A673 (cell line): ENCODE results near the gene PARN. TPM values are rescaled to one million over a fixed set of nuclear protein-coding genes. Genes with fewer than 3 reads are reported as not detected.

Source experiments
- BruUV-seq: library from RNA; stranded (reverse); fragments of 400-500 nt; replicated peaks from 2 replicates; lab custom pipeline; 2021; lab: Mats Ljungman, UMichigan
- CTCF ChIA-PET: fragments of 300-600 bp; sonication (Branson Sonifier 250); formaldehyde crosslinking; loops from one replicate; lab custom pipeline; 2022; ENCODE audit warnings: antibody characterized with exemption; lab: Charles Lee
- POLR2A ChIA-PET: fragments of 300-600 bp; sonication (Branson Sonifier 250); formaldehyde crosslinking; loops from one replicate; lab custom pipeline; 2022; ENCODE audit warnings: antibody characterized with exemption; ENCODE audit not compliant: low non-redundant PET; lab: Charles Lee
- DNase-seq: peaks from one replicate; pipeline ENCODE4 v3.0.0-alpha.2; 2015; ENCODE audit warnings: low spot score
- H3K27ac ChIP-seq: fragments of 200-600 bp; sonication (generic); 2 replicates; pipeline ENCODE4 v1.5.1; 2016; ENCODE audit warnings: mixed run types, low read depth, mild to moderate bottlenecking, mixed read lengths, antibody characterized with exemption, low read length; ENCODE audit not compliant: poor library complexity, severe bottlenecking
- H3K27me3 ChIP-seq: fragments of 200-600 bp; sonication (generic); replicated peaks from 2 replicates; pipeline ENCODE4 v1.6.1; 2017; ENCODE audit warnings: mixed run types, low read depth, mild to moderate bottlenecking, mixed read lengths, antibody characterized with exemption, low read length; ENCODE audit not compliant: insufficient read depth, poor library complexity
- H3K36me3 ChIP-seq: fragments of 200-600 bp; sonication (generic); 2 replicates; pipeline ENCODE4 v1.6.1; 2016; ENCODE audit warnings: mixed run types, mild to moderate bottlenecking, mixed read lengths, antibody characterized with exemption, low read length; ENCODE audit not compliant: insufficient read depth, poor library complexity, severe bottlenecking
- H3K4me1 ChIP-seq: fragments of 200-600 bp; sonication (generic); 2 replicates; pipeline ENCODE4 v1.6.1; 2017; ENCODE audit warnings: mixed run types, mild to moderate bottlenecking, mixed read lengths, antibody characterized with exemption, low read length; ENCODE audit not compliant: insufficient read depth, poor library complexity, severe bottlenecking
- H3K4me3 ChIP-seq: fragments of 200-600 bp; sonication (generic); 2 replicates; pipeline ENCODE4 v1.5.1; 2016; ENCODE audit warnings: low read depth, mixed run types, mild to moderate bottlenecking, mixed read lengths, low read length; ENCODE audit not compliant: poor library complexity, severe bottlenecking
- H3K9me3 ChIP-seq: fragments of 200-600 bp; sonication (generic); 2 replicates; pipeline ENCODE4 v1.6.1; 2016; ENCODE audit warnings: mixed run types, low read depth, mild to moderate bottlenecking, mixed read lengths, antibody characterized with exemption, low read length; ENCODE audit not compliant: poor library complexity, severe bottlenecking
- EZH2 ChIP-seq: fragments of 200-600 bp; sonication (generic); IDR thresholded peaks from 2 replicates; pipeline ENCODE4 v1.6.1; 2017; ENCODE audit warnings: borderline replicate concordance, low read depth, mild to moderate bottlenecking, mixed read lengths, antibody characterized with exemption, low read length; ENCODE audit not compliant: poor library complexity, severe bottlenecking
- intact Hi-C: fragments of 100-400 bp; cut with micrococcal nuclease; formaldehyde crosslinking; loops from one replicate; pipeline ENCODE4 v1.10.0; 2022; ENCODE audit not compliant: unreplicated experiment
- total RNA-seq: library from RNA; stranded (reverse); gene quantifications from 2 replicates; pipeline ENCODE4 v1.2.3, GENCODE V29; 2021
- TF ChIP-seq, protein P1 (sequence below): fragments of 300-800, 200-600 bp; sonication (generic); conservative IDR thresholded peaks from 2 replicates; pipeline ENCODE4 v1.5.1; 2017; ENCODE audit warnings: low read depth, mild to moderate bottlenecking, antibody characterized with exemption, low read length, moderate library complexity, mixed read lengths

Gene PARN
- total RNA-seq, 1 experiment from 2014 or later = 37.5 TPM

DNA sequence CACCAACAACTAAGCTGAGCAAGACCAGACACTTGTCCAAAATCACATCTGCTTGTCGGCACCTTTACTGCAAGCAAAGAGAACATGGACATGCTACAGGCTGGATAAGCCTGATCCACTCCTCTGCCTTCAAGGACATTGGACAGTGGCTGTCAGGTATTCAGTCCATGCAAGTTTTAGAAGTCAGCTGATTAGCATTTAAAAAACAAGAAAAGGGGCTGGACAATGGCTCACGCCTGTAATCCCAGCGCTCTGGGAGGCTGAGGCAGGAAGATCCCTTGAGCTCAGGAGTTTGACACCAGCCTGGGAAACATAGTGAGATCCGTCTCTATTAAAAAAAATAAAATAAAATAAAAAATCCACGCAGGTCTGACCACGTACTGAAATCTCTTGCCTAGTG lies 20.3 kb downstream of the PARN start:
- DNase-seq = no peak
- H3K36me3 ChIP-seq = peaks cover 70% of the 10 kb centered on the region

DNA sequence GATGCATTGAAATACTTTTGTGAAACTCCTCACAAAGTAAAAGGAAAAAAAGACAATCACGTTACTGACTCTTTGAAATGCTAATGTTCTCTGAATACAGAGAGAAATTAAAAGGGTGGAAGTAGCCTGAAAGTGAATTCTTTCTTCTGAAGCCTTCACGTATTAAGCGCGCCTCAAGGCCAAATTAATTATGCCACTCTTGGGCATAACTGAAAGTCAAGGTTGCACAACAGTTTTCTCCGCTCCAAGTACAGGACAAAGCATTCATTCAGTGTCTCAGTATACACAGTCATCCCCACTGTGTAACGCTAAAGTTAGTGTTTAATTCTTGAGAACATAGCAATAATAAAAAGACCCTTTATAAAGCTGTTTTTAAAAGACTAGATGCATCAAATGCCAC lies 21.5 kb downstream of the PARN start:
- intact Hi-C loops = no loop called here
- H3K4me1 ChIP-seq = peaks cover 14% of the 10 kb centered on the region
- no TSS peak for BruUV-seq
- no peak overlapping the region for H3K4me3 ChIP-seq
- TF ChIP-seq EZH2 = no peak
- TF ChIP-seq, protein P1, sequence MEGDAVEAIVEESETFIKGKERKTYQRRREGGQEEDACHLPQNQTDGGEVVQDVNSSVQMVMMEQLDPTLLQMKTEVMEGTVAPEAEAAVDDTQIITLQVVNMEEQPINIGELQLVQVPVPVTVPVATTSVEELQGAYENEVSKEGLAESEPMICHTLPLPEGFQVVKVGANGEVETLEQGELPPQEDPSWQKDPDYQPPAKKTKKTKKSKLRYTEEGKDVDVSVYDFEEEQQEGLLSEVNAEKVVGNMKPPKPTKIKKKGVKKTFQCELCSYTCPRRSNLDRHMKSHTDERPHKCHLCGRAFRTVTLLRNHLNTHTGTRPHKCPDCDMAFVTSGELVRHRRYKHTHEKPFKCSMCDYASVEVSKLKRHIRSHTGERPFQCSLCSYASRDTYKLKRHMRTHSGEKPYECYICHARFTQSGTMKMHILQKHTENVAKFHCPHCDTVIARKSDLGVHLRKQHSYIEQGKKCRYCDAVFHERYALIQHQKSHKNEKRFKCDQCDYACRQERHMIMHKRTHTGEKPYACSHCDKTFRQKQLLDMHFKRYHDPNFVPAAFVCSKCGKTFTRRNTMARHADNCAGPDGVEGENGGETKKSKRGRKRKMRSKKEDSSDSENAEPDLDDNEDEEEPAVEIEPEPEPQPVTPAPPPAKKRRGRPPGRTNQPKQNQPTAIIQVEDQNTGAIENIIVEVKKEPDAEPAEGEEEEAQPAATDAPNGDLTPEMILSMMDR = no peak
- H3K9me3 ChIP-seq = no peaks in the 10 kb centered on the region
- CTCF ChIA-PET = no interaction called here
- peak; percentile 35 for DNase-seq
- peak overlapping the region; percentile 49 for H3K27ac ChIP-seq
- peaks cover 72% of the 10 kb centered on the region for H3K36me3 ChIP-seq
- POLR2A ChIA-PET = no interaction called here
- no peaks in the 10 kb centered on the region for H3K27me3 ChIP-seq

More for the DNA sequence above, 20.3 kb downstream of the PARN start:
- intact Hi-C loops = no loop called here
- H3K9me3 ChIP-seq = no peaks in the 10 kb centered on the region
- peaks cover 14% of the 10 kb centered on the region for H3K4me1 ChIP-seq
- no TSS peak for BruUV-seq
- CTCF ChIA-PET = no interaction called here
- TF ChIP-seq, protein P1 = no peak
- no peak for TF ChIP-seq EZH2
- no peak overlapping the region for H3K4me3 ChIP-seq
- H3K27me3 ChIP-seq = no peaks in the 10 kb centered on the region
- no peak overlapping the region for H3K27ac ChIP-seq
- POLR2A ChIA-PET = no interaction called here

DNA sequence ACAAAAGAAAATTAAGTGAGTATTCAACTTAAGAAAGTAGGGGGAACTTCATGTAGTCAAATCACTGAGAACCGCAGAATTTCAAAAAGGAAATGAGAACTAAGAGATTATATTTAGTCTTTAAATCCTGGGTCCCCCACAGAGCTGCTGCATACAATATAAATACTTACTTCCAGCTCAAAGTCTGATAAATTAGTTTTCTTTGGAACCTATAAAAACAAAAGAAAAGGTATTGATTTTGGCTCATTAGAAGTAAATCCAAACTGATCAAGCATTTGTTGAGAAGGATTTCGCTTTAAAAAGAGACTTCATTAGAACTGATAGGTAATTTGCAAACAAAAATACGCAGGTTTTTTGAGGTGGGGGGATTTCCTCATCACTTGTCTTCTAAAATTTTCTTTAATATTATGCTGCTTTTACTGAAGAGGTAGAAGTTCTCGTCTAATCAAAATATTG lies 21.9 kb downstream of the PARN start:
- Histone ChIP-seq H3K4me1 (peaks cover 14% of the 10 kb centered on the region), H3K27me3 (no peaks in the 10 kb centered on the region), H3K4me3 (no peak overlapping the region), H3K9me3 (no peaks in the 10 kb centered on the region), H3K36me3 (peaks cover 70% of the 10 kb centered on the region), H3K27ac (peak overlapping the region; percentile 49)
- DNase-seq = no peak
- TF ChIP-seq EZH2 = no peak
- TF ChIP-seq, protein P1 = no peak
- intact Hi-C loops = no loop called here
- CTCF ChIA-PET = no interaction called here
- POLR2A ChIA-PET = no interaction called here
- BruUV-seq = no TSS peak
